K562 (cell line): ENCODE data around the gene ZMIZ1. TPM values are rescaled to one million over a fixed set of nuclear protein-coding genes. Genes with fewer than 3 reads are reported as not detected.

ENCODE experiments used
- ATAC-seq: fragments of 200-7000 bp; cut with Tn5 transposase; 3 replicates; pipeline ENCODE4 v1.9.1; 2020; ENCODE audit warnings: moderate library complexity
- BruUV-seq: library from RNA; stranded (reverse); fragments of 400-500 nt; replicated peaks from 2 replicates; lab custom pipeline; 2021; lab: Mats Ljungman, UMichigan
- CTCF ChIA-PET: fragments of 300-600 bp; formaldehyde crosslinking; extraction: SDS; loops from one replicate; lab custom pipeline; 2021; ENCODE audit warnings: low intra/inter-chr PET ratio; lab: Yijun Ruan, JAX
- POLR2A ChIA-PET: fragments of 300-600, 350-650 bp; sonication (Branson Sonifier 250); formaldehyde crosslinking; extraction: SDS; loops from one replicate; lab custom pipeline; 2021; ENCODE audit warnings: antibody characterized with exemption, inconsistent platforms; lab: Yijun Ruan, JAX
- DNase-seq, 4 experiments: peaks; one replicate each; pipeline versions ENCODE4 v3.0.0 to v3.0.0-alpha.2; 2011 to 2018; ENCODE audit warnings: low spot score in 3 of 4, mixed read lengths in 3 of 4; ENCODE audit errors: extremely low read depth in 1 of 4
- FAIRE-seq: peaks from 2 replicates; lab custom pipeline; 2011; peaks lifted over from hg19 to GRCh38; lab: Jason Lieb, UNC
- H2AFZ ChIP-seq: 2 replicates; pipeline ENCODE4 v1.6.0; 2011; ENCODE audit warnings: low read depth, low read length, control low read depth, inconsistent platforms
- H3K27ac ChIP-seq: fragments of 200-600 bp; 3 replicates; pipeline ENCODE4 v1.8.0; 2011; ENCODE audit warnings: low read depth, mild to moderate bottlenecking, control low read depth, inconsistent platforms, low read length, moderate library complexity, mixed read lengths; ENCODE audit errors: extremely low read depth
- H3K27me3 ChIP-seq, 2 experiments: fragments of 300-600 bp in 1 of 2; 2 replicates in 1 of 2; 3 replicates in 1 of 2; pipeline versions ENCODE4 v1.6.0 to v1.8.0; 2011; ENCODE audit warnings: inconsistent platforms in 2 of 2, low read length in 2 of 2, mild to moderate bottlenecking in 1 of 2, mixed read lengths in 1 of 2, moderate library complexity in 1 of 2; ENCODE audit not compliant: control insufficient read depth in 2 of 2, insufficient read depth in 2 of 2
- H3K36me3 ChIP-seq: fragments of 300-600 bp; 3 replicates; pipeline ENCODE4 v1.8.0; 2011; ENCODE audit warnings: mild to moderate bottlenecking, low read length, inconsistent platforms; ENCODE audit not compliant: control insufficient read depth, insufficient read depth
- H3K4me1 ChIP-seq, 2 experiments: fragments of 200-600 bp in 1 of 2; replicated peaks in 1 of 2; 2 replicates in 1 of 2; 3 replicates in 1 of 2; pipeline versions ENCODE4 v1.5.1 to v1.8.0; 2011; ENCODE audit warnings: inconsistent platforms in 2 of 2, low read length in 2 of 2, mild to moderate bottlenecking in 1 of 2, mixed read lengths in 1 of 2, moderate library complexity in 1 of 2; ENCODE audit not compliant: control insufficient read depth in 2 of 2, insufficient read depth in 2 of 2
- H3K4me2 ChIP-seq: 2 replicates; pipeline ENCODE4 v1.6.1; 2011; ENCODE audit warnings: low read length, control low read depth, inconsistent platforms, mixed read lengths; ENCODE audit not compliant: insufficient read depth
- H3K4me3 ChIP-seq: fragments of 200-600 bp; sonication (generic), shearing (Covaris generic); 2 replicates; pipeline ENCODE4 v1.5.1; 2016; ENCODE audit warnings: control low read depth, inconsistent platforms
- H3K79me2 ChIP-seq: fragments of 200-600 bp; 3 replicates; pipeline ENCODE4 v1.8.0; 2011; ENCODE audit warnings: low read length, inconsistent platforms; ENCODE audit not compliant: control insufficient read depth, insufficient read depth
- H3K9ac ChIP-seq, 2 experiments: 2 replicates each; pipeline versions ENCODE4 v1.6.0 to v1.6.1; 2011; ENCODE audit warnings: low read depth in 2 of 2, low read length in 2 of 2, control low read depth in 1 of 2, inconsistent platforms in 1 of 2, mild to moderate bottlenecking in 1 of 2, mixed read lengths in 1 of 2; ENCODE audit not compliant: insufficient read depth in 1 of 2
- H3K9me1 ChIP-seq: one replicate; pipeline ENCODE4 v1.6.0; 2011; ENCODE audit warnings: inconsistent platforms, mild to moderate bottlenecking, low read length, moderate library complexity; ENCODE audit not compliant: control insufficient read depth, insufficient read depth
- H3K9me3 ChIP-seq: replicated peaks from 2 replicates; pipeline ENCODE4 v1.5.1; 2011; ENCODE audit warnings: low read depth, low read length, inconsistent platforms; ENCODE audit not compliant: control insufficient read depth, insufficient read depth
- H4K20me1 ChIP-seq: replicated peaks from 2 replicates; pipeline ENCODE4 v1.6.1; 2011; ENCODE audit warnings: low read length, inconsistent platforms, mixed read lengths; ENCODE audit not compliant: control insufficient read depth, insufficient read depth
- ARHGAP35 ChIP-seq: fragments of 450-650 bp; IDR thresholded peaks from 2 replicates; pipeline ENCODE4 v1.6.1; 2018; ENCODE audit not compliant: partially characterized antibody
- BCOR ChIP-seq: fragments of 450-650 bp; IDR thresholded peaks from 2 replicates; pipeline ENCODE4 v1.6.1; 2016
- CC2D1A ChIP-seq: fragments of 450-650 bp; IDR thresholded peaks from 2 replicates; pipeline ENCODE4 v1.6.1; 2017; ENCODE audit warnings: mild to moderate bottlenecking
- DACH1 ChIP-seq: fragments of 450-650 bp; IDR thresholded peaks from 2 replicates; pipeline ENCODE4 v1.6.1; 2018; ENCODE audit not compliant: partially characterized antibody
- HDAC1 ChIP-seq, 2 experiments: fragments of 450-650 bp; IDR thresholded peaks; 2 replicates each; pipeline ENCODE4 v1.6.1; 2016 to 2017; ENCODE audit warnings: inconsistent platforms in 1 of 2, mild to moderate bottlenecking in 1 of 2, moderate library complexity in 1 of 2
- HNRNPK ChIP-seq: fragments of 200-400 bp; formaldehyde crosslinking; IDR thresholded peaks from one replicate; pipeline ENCODE4 v1.6.1; 2018; ENCODE audit warnings: mild to moderate bottlenecking, low read depth, low read length; ENCODE audit not compliant: poor library complexity, severe bottlenecking
- KDM1A ChIP-seq, 2 experiments: fragments of 450-650 bp; IDR thresholded peaks; 2 replicates each; pipeline ENCODE4 v1.6.1; 2016; ENCODE audit warnings: mild to moderate bottlenecking in 2 of 2
- PTBP1 ChIP-seq: fragments of 200-400 bp; formaldehyde crosslinking; IDR thresholded peaks from 2 replicates; pipeline ENCODE4 v1.6.1; 2017; ENCODE audit warnings: low read depth, low read length
- RBM25 ChIP-seq: fragments of 200-400 bp; formaldehyde crosslinking; IDR thresholded peaks from 2 replicates; pipeline ENCODE4 v1.6.1; 2018; ENCODE audit warnings: low read length, low read depth, moderate library complexity; ENCODE audit not compliant: severe bottlenecking
- SFPQ ChIP-seq: fragments of 200-400 bp; formaldehyde crosslinking; IDR thresholded peaks from 2 replicates; pipeline ENCODE4 v1.6.1; 2017; ENCODE audit warnings: mild to moderate bottlenecking, low read depth, low read length, moderate library complexity
- SMARCA5 ChIP-seq: fragments of 450-650 bp; IDR thresholded peaks from 2 replicates; pipeline ENCODE4 v1.6.1; 2016
- SP1 ChIP-seq: sonication (generic); formaldehyde crosslinking; IDR thresholded peaks from 2 replicates; pipeline ENCODE4 v1.8.1; 2022; ENCODE audit warnings: mild to moderate bottlenecking, missing genetic modification reagents
- ZBED1 ChIP-seq: IDR thresholded peaks from 2 replicates; pipeline ENCODE4 v1.6.1; 2014
- ZBTB2 ChIP-seq: fragments of 450-650 bp; IDR thresholded peaks from 2 replicates; pipeline ENCODE4 v1.6.1; 2016; ENCODE audit warnings: antibody characterized with exemption
- ZBTB43 ChIP-seq: sonication (generic); formaldehyde crosslinking; IDR thresholded peaks from 2 replicates; pipeline ENCODE4 v1.8.0; 2023; ENCODE audit warnings: mild to moderate bottlenecking, missing genetic modification reagents
- ZFP36 ChIP-seq: fragments of 150-350 bp; IDR thresholded peaks from 2 replicates; pipeline ENCODE4 v1.6.1; 2018; ENCODE audit warnings: low read length, low read depth; ENCODE audit not compliant: partially characterized antibody
- in situ Hi-C: fragments of 300-500 bp; cut with MboI; formaldehyde crosslinking; loops from 4 replicates; pipeline ENCODE4 v1.15.0; 2018; ENCODE audit warnings: inconsistent platforms, mixed read lengths
- intact Hi-C: fragments of 100-400 bp; cut with micrococcal nuclease; formaldehyde crosslinking; loops from 2 replicates; pipeline ENCODE4 v1.14.2; 2022
- polyA plus RNA-seq, 8 experiments: library from polyadenylated mRNA; depleted of rRNA in 4 of 8; stranded (reverse) in 5 of 8; unstranded in 3 of 8; fragments of >200 nt; fragmentation: Nextera tagmentation in 2 of 8; fragmentation: Illumina TruSeq in 1 of 8; extraction: Ambion mirVana in 2 of 8; extraction: Trizol in 1 of 8; gene quantifications; 2 replicates each; pipeline versions ENCODE4 v1.2.1 to v1.2.3, GENCODE V29; 2011 to 2014; ENCODE audit warnings: inconsistent platforms in 1 of 8, missing spikeins in 1 of 8
- total RNA-seq, 7 experiments: library from RNA; depleted of rRNA in 6 of 7; stranded (reverse); fragments of >200 nt in 6 of 7; fragmentation: Illumina TruSeq in 2 of 7; extraction: Trizol in 2 of 7; gene quantifications; 2 replicates each; pipeline versions ENCODE4 v1.2.1 to v1.2.3, GENCODE V29; 2011 to 2021; ENCODE audit warnings: low replicate concordance in 1 of 7

ZMIZ1 gene
- total and polyA plus RNA-seq, 9 of the 15 experiments (the other 6 are each of a cell fraction or from before 2014, with no cell fraction given), result 1.0 to 37.3 (median 4.3) TPM

GRCh38 chr10:79124066-79124465 lies 55.3 kb downstream of the ZMIZ1 start:
- Histone ChIP-seq H3K4me1 (peaks cover 33 to 55% of the 10 kb centered on the region in 2 experiments), H3K9me1 (peaks cover 5% of the 10 kb centered on the region), H3K27me3 (no peaks in the 10 kb centered on the region), H3K9ac (peak overlapping the region in 1 of 2 experiments; percentile 59; a peak in 1 of 4 replicates), H3K79me2 (peaks cover 6% of the 10 kb centered on the region; the same call in 2 of the 3 replicates), H3K27ac (no peak overlapping the region), H3K9me3 (no peaks in the 10 kb centered on the region), H2AFZ (no peak overlapping the region), H3K4me2 (no peak overlapping the region), H3K4me3 (no peak overlapping the region), H4K20me1 (no peaks in the 10 kb centered on the region; the same call in 1 of the 2 replicates), H3K36me3 (peaks cover 49% of the 10 kb centered on the region)
- ATAC-seq, result no peak
- DNase-seq, result no peak
- ChIA-PET POLR2A (interaction anchor here (0.6 to 1.3 kb wide), 6 partner anchors 9 to 71 kb away, joined by 3 to 4 read pairs (median 3); no protein-coding TSS in a partner anchor), CTCF (no interaction called here)
- peak; percentile 15 for FAIRE-seq
- in situ Hi-C loops, result no loop called here
- no TSS peak for BruUV-seq
- intact Hi-C loops, result no loop called here
- TF ChIP-seq SFPQ (no peak), CC2D1A (no peak), ZBTB43 (no peak), RBM25 (peak; percentile 99), KDM1A (IDR thresholded peaks at IDR 0.05) (peak; percentile 94), ZFP36 (peak; percentile 96), ZBTB2 (no peak), ZBED1 (no peak), DACH1 (peak; percentile 37), HNRNPK (no peak), PTBP1 (peak; percentile 93), BCOR (peak; percentile 100), HDAC1 (IDR thresholded peaks at IDR 0.05) (peak; percentile 58 to 83; a peak in 2 of 4 replicates), ARHGAP35 (no peak), SMARCA5 (peak; percentile 100), SP1 (0 out of 2 replicates have a peak, but pooled peaks have one; percentile 30)
